ENCODE measurements around the gene C20orf204.
A peak's percentile ranks its signal among the peaks of the same experiment; 100 is the strongest.

C20orf204 gene

GRCh38 chr20:64071341-64072332 lies 35.7 kb downstream of the C20orf204 start:
- no peak for DNase-seq (ENCODE audit: low read depth, low spot score)

GRCh38 chr20:64072498-64073063 lies 36.6 kb downstream of the C20orf204 start:
- DNase-seq (ENCODE audit: low read depth, low spot score): no peak

- no peak for DNase-seq (ENCODE audit: low read depth, low spot score)
Observed at GRCh38 chr20:64073476-64074183, 37.6 kb downstream of the C20orf204 start.

DNA sequence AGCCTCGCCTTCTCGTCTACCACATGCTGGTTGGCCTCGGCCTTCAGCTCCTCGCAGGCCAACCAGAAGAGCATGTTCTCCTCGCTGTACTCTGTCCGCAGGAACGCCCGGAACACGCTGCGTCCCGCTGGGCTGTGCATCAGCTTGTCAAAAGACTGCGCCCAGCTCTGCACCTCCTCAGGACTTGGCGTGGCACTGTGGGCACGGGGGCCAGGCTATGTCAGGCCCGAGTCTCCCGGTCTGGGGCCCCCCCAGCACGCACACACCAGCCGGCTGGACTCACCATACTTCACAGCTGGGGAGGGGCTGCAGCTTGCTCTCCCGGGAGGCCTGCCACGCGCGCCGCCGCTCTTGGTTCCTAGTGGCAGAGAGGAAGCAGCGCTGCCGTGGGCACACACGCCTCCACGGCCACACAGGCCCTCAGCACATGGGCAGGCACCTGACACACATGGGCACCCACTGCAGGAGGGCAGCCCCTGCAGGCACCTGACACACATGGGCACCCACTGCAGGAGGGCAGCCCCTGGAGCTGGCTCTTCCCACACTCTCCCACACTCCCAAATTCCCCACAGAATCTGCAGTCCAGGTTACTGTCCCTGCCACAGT lies 38.3 kb downstream of the C20orf204 start:
- no peak for DNase-seq (ENCODE audit: low read depth, low spot score)

DNA sequence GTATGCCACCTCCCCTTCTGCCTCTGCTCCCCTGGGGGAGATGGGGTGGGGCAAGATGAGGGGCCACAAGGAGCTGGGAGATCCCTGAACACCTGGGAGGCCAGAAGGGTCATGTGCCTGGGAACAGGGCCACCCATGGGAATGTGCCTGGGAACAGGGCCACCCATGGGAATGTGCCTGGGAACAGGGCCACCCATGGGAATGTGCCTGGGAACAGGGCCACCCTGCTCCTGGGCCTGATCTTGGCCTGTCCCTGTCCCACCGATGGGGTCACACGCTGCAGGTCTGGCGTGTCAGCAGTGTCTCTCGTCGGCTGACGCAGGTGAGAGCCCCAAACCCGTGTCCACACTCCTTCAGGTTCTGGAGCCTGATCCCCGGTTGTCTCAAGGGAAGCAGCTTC lies 39.0 kb downstream of the C20orf204 start:
- DNase-seq (ENCODE audit: low read depth, low spot score): no peak

GRCh38 chr20:64075556-64075955 lies 39.6 kb downstream of the C20orf204 start:
- no peak for DNase-seq (ENCODE audit: low read depth, low spot score)

- DNase-seq (ENCODE audit: low read depth, low spot score): no peak
Observed at GRCh38 chr20:64076061-64076997, 40.3 kb downstream of the C20orf204 start.

GRCh38 chr20:64077094-64077493 lies 41.1 kb downstream of the C20orf204 start:
- no peak for DNase-seq (ENCODE audit: low read depth, low spot score)

DNA sequence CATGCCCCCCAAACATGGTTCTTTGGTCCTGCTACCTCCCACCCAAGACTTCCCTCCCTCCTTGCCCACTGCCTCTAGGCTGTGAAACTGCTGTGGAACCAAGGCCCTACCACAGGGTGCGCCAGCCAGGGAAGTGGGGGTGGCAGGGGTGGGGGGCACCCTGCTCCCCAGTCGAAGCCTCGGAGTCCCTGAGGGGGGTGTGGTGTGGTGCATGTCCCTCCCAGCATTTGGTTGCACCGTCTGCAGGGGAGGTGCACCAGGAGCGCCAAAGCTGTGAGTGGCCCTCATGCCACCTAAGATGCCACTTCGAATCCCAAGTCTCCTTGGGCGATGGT lies 41.5 kb downstream of the C20orf204 start:
- DNase-seq (ENCODE audit: low read depth, low spot score): no peak

GRCh38 chr20:64077876-64078551 lies 42.0 kb downstream of the C20orf204 start:
- DNase-seq (ENCODE audit: low read depth, low spot score): no peak

DNA sequence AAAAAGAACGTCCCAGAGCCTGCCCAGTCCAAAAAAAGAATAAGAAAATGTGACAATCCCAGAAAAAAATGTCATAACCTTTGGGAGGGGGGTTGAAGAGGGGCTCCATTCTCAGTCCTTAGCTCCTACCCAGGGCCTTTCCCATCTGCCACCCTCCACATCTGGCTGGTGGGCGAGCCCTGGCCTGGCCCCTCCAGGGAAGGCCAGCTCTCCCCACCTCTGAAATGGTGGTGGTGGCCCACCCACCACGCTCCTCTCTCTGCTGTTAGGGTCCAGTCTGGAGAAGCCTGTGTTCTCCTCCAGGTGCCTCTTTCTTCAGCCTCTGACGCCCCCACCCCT lies 42.9 kb downstream of the C20orf204 start:
- no peak for DNase-seq (ENCODE audit: low read depth, low spot score)

- DNase-seq (ENCODE audit: low read depth, low spot score): peak; percentile 59
Observed at GRCh38 chr20:64079273-64080012, 43.5 kb downstream of the C20orf204 start, which contains the start of gene RGS19. RGS19 (minus strand) TSS chr20:64079518; CDS start chr20:64076886, 2,632 bp downstream.

GRCh38 chr20:64080013-64080812 lies 44.2 kb downstream of the C20orf204 start, which contains the start of gene OPRL1:
OPRL1 (plus strand) TSS chr20:64080082; CDS start chr20:64092721, 12,639 bp downstream.
- no peak for DNase-seq (ENCODE audit: low read depth, low spot score)

DNA sequence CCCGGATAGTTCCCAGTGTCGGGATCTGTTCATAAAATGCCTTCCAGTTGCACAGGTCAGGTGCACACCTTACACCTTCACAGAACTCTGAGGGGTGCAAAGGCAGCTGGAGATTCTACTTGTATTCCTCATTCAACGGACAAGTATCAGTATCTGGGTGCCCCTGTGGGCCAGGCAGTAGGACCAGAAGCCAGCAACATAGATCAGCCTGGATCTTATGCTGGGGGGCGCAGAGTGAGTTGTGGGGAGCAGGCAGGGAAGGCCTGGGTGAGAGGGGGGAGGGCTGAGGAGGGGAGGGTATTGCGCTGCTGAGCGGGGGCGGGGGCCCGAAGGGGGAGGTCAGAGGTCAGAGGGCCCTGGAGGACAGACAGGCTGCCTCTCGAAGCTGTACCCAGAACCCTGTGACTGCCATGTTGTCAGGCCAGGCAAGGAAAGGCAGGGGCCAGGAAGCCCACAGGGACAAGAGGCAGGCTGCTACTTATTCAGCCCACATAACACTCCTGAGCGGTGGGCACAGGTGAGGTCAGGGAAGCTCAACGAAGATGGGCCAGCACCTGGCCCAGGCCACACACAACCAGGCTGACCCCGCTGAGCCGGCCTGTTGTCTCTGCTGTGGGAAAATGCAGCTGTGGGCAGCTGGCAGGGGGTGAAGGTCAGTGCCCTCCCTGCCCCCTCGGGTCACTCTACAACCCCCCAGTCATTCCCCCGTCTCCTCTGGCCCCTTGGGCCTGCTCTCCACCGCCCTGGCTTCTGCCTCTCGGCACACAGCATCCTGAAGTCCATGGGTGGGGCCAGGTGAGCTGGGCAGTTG lies 45.0 kb downstream of the C20orf204 start:
- no peak for DNase-seq (ENCODE audit: low read depth, low spot score)

DNA sequence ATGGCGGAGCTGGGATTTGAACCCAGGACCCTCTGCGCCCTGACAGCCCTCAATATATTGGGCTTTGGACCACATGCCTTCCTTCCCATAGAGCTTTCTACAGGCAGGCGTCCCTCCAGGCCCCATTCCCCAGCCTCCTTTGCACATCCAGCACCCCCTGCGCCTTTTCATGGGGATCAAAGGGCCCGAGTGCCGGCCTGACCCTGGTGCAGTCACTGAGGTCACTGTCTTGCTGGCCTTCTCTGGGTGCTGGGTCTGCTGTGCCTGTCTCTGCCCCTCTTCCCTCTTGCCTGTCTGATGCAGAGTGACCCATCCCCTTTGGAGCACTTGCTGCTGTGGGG lies 45.6 kb downstream of the C20orf204 start:
- no peak for DNase-seq (ENCODE audit: low read depth, low spot score)

- DNase-seq (ENCODE audit: low read depth, low spot score): no peak
Observed at GRCh38 chr20:64082126-64082731, 46.2 kb downstream of the C20orf204 start.

DNA sequence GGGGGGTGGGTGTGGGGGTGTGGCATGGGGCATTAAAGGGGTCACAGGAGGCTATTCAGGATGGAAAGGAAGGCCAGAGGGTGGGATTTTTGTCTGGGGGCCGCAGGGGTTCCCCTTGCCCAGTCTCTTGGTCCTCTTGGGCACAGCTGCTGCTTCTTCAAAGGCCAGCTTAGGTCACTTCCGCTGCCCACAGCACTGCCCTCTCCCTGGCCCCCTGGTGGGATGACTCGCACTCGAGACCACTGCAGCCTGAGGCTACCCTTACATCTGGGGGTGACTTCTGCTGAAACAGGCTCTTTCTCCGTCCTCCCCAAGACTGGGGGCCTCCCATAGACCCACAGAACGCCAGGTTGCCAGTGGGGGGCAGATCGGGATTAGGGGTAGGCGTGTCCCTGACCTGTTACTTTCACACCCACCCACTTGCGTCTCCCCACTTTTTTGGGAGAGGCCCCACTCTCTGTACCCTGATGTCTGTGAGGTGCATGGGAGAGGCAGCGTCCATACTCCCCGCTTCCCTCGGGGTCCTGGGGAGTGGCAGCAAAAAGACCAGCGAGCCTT lies 46.9 kb downstream of the C20orf204 start:
- DNase-seq (ENCODE audit: low read depth, low spot score): no peak
